ENCODE measurements around the gene GSK3A. TPM values are rescaled to one million over a fixed set of nuclear protein-coding genes. Genes with fewer than 3 reads are reported as not detected.
A peak's percentile ranks its signal among the peaks of the same experiment; 100 is the strongest.

Gene GSK3A
- total RNA-seq, 1 experiment from 2014 or later, result 30.2 TPM

- DNase-seq (ENCODE audit: low read depth), result no peak
These were observed 7.4 kb upstream of the GSK3A start for GRCh38 chr19:42249769-42250168.

DNA sequence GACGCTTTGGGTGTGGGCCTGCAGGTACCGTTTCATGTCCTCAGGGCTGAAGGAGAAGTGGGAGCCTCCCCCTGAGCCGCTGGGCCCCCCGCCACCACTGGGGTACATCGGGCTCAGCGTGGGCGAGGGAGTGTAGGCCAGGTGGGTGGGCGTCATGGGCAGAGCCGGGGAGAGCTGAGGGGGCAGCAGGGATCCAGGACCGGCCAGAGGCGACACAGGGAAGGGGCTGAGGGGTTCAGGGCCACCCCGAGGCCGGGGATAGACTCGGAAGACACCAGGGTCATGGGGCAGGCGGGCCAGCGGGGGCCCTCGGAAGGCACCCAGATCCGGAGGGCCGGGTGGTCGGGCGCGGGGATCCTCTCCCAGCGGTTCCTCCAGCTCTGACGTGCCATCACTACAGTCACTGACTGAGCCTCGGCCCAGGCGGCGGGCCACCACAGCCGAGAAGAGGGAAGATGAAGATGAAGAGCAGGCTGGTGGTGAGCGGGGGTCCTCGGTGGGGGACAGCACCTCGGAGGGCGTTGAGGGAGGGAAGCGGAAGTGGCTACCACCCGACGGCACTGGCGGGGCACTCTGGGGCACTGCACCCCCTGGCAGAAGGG is 6.8 kb upstream of the GSK3A start:
- no peak for DNase-seq (ENCODE audit: low read depth)

- no peak for DNase-seq (ENCODE audit: low read depth)
These were observed 6.1 kb upstream of the GSK3A start for GRCh38 chr19:42248270-42249148.

DNA sequence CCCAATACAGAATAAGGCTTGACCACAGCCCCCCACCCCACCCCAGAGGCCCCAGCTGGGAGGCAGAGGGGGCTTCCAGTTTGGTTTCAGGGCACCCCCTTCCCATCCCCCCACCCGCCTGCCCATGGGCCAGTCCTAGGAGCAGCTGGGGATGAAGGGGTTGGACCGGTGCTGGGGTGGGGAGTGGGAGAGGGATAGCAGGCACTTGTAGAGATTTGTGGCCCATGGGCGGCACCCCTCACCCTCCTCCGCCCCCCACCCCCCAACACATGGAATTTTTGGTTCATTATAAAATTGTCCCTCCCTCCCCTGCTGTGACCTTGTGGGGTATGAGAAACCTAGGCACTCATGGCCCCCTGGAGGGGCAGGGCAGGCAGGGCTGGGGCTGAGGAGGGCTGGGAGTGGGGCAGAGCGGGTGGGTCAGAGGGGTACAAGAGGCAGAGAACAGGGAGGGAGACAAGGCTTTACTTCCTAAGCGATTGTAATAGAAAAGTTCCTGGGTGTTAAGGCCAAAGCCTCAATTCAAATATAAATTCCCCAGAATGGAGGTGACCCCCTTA is 5.3 kb upstream of the GSK3A start:
- no peak for DNase-seq (ENCODE audit: low read depth)

DNA sequence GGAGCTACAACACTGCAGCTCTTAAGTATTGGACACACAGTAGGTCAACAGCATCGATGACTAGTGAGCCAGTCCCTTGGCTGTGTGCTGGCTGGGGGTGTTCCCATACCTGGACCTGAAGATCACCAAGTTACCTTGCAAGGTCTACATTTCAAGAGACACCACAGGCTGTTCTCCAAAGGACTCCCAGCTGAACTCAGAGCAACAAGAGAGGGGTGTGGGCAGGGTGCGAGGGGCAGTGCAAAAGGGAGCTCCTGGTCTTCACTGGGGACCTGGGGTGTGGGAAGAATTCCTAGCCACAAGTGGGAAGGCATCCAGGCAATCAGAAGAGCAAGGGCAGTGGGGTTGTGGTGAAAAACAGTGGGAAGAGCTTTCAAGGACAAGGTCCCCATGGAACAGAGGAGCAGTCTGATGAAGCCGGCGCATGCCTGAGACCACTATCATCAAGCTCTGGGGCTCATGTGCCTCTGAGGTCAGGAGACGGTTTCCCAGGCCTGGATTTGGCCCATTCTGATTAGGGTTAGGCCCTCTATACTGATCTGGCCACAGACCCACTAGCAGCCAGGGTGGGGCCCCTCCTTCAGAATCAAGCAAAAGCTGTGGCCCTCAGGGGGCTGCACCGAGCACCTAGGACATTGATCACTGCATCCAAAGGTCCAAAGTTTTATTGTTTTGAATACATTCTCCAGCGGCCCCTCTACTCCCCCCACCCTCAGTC is 4.7 kb upstream of the GSK3A start:
- DNase-seq (ENCODE audit: low read depth), result no peak

DNA sequence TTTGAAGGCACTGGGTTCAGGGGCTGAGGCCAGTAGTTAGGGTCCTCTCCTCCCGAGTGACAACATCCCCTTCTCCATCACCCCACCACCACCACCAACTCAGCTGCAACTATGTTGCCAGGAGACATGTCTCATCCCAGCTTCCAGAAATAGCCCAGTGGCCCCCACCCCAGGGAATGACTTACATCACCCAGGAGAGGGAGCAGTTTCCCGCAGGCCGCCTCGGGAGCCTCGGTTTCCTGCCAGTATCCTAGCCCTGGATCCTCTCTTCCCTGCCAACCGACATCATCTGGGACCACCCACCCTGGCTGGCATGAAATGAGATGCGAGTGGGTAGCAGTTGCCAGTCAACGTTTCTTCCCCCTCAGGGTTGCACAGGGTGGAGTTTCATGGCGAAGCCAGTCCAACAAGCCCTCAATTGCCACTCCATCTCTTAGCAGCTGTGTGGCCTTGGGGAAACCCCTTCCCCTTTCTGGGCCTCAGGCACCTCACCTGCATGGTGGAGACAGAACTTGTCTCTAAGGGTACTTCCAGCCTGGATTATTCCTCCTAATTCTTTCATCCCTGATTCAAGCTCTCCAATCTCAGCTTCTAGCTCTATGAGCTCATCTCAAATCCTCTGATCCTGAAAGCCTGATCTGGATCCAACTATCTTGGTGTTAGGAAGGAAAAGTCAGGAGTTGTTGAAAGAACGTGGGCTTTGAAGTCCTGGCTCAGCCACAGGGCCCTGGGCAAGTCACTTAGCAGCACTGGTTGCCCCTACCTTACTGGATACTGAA is 3.9 kb upstream of the GSK3A start:
- peak; percentile 77 for DNase-seq (ENCODE audit: low read depth)

DNA sequence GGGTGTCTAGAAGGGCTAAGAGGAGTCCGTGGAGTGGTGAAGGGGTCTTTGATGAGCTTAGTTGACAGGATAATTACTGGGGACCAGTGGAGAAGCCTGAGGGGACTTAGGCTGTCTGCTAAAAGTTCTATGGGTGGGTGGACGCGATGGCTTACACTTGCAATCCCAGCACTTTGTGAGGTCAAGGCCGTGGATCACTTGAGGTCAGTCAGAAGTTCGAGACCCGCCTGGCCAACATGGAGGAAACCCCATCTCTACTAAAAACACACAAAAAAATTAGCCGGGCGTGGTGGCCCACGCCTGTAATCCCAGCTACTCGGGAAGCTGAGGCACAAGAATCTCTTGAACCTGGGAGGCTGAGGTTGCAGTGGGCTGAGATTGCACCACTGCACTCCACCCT is 2.8 kb upstream of the GSK3A start:
- DNase-seq (ENCODE audit: low read depth), result no peak

DNA sequence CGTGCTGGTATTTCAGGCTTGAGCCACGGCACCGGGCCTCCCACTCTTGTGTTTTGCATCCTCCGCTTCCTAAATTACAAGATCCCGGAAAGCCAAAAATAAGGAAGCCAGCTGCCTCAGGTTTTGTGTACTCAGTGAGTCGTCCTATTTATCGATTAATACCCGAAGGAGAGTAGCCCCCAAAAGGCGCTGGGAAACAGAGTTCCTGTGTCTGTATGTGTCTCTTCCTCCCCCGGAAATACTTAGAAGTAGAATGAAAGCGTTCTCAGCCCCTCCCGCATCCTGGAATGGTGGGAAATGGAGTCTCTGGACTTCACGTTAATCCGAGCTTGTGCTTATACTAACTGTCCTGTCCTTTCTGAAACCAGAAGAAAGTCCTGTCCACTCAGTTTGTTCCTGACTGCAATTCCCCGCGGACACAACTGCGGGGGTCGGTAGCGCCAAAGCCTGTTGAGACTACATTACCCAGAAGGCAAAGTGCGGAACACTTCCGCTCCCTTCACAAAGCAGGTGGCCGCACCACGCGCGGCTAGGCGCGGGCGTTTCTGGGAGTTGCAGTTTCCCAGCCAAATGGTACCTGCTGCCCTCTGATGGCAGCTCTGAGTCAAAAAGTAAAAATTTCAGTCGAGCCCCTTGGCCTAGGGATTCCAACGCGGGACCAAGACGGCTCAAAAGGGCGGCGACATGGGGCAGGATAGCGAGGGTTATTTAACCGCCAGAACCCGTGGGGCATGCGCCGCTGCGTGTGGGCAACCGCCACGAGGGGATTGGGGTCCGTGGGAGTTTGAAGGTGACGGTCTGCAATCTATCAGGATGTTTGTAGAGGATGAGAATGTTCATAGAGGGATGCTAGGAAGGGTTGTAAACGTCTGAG is 2.2 kb upstream of the GSK3A start:
- DNase-seq (ENCODE audit: low read depth), result peak; percentile 94

- DNase-seq (ENCODE audit: low read depth), result no peak
These were observed 312 bp downstream of the GSK3A start for GRCh38 chr19:42242069-42242511.

DNA sequence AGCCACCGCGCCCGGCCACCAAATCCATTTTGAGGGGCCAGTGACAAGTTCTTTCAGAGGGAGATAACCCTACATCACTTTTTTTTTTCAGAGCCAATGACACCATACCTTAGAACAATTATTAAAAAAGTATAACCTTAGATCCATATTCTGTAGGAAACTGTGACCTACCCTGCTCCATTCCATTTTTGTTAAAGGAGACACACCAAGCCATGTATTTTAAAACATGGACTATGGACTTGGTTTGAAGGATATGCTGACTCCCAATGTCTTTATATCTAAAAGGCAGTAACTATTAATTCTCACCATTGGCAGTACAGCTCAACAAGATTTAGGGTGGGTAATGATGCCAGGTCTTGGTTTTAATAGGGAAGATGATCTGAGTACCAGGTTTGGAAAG is 1.1 kb downstream of the GSK3A start:
- DNase-seq (ENCODE audit: low read depth), result no peak

GRCh38 chr19:42239544-42240220 is 2.7 kb downstream of the GSK3A start:
- DNase-seq (ENCODE audit: low read depth), result no peak

GRCh38 chr19:42235181-42235580 is 7.2 kb downstream of the GSK3A start:
- no peak for DNase-seq (ENCODE audit: low read depth)

DNA sequence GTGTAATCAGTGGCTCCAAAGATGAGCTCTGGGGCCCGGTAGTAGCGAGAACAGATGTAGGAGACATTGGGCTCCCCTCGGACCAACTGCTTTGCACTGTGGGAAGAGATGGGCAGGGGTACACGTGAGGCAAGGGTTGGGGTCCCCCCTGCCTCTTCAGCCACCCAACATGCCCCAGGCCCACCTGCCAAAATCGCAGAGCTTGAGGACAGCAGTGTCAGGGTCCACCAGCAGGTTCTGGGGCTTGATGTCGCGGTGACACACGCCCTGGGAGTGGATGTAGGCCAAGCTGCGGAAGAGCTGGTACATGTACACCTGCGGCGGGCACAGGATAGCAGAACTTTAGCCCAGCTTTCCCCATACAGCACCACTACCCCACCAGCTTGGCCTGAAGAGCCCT is 8.0 kb downstream of the GSK3A start:
- DNase-seq (ENCODE audit: low read depth), result no peak

- no peak for DNase-seq (ENCODE audit: low read depth)
These were observed 8.6 kb downstream of the GSK3A start for GRCh38 chr19:42233678-42234292.

- no peak for DNase-seq (ENCODE audit: low read depth)
These were observed 9.3 kb downstream of the GSK3A start for GRCh38 chr19:42233106-42233505.

DNA sequence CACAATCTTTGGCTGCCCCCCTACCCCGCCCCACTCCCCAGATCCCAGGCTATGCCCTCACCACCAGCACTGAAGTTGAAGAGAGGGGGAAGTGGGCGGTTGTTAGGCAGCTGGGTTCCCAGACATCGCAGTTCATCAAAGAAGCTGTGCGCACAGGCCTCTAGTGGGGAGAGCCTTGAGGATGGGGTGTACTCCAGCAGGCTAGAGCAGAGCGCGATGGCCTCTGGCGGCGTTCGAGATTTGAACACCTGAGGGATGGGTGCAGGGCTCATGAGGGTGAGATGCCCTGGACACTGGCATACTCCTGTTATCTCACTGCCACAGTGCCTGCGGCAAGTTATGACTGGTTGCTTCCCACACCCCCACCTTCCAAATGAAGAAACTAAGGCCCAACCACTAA is 10.0 kb downstream of the GSK3A start:
- no peak for DNase-seq (ENCODE audit: low read depth)

- no peak for DNase-seq (ENCODE audit: low read depth)
These were observed 11.8 kb downstream of the GSK3A start for GRCh38 chr19:42230571-42230970.

- no peak for DNase-seq (ENCODE audit: low read depth)
These were observed 12.5 kb downstream of the GSK3A start for GRCh38 chr19:42229855-42230351.

GRCh38 chr19:42229301-42229854 is 13.0 kb downstream of the GSK3A start:
- no peak for DNase-seq (ENCODE audit: low read depth)
